Mucosa of stomach (tissue), 1 donor: ENCODE results near the gene ZFAND6.

Experiments used
- H3K27me3 ChIP-seq: one replicate; pipeline ENCODE4 v1.7.0; 2013; ENCODE audit warnings: mild to moderate bottlenecking, low read length; ENCODE audit not compliant: control insufficient read depth, insufficient read depth
- H3K36me3 ChIP-seq: one replicate; pipeline ENCODE4 v1.7.0; 2013; ENCODE audit warnings: low read length; ENCODE audit not compliant: control insufficient read depth, insufficient read depth
- H3K4me1 ChIP-seq: one replicate; pipeline ENCODE4 v1.7.0; 2013; ENCODE audit warnings: mild to moderate bottlenecking, low read length; ENCODE audit not compliant: control insufficient read depth, insufficient read depth
- H3K4me3 ChIP-seq: one replicate; pipeline ENCODE4 v1.7.0; 2013; ENCODE audit warnings: low read length
- H3K9ac ChIP-seq: one replicate; pipeline ENCODE4 v1.7.0; 2013; ENCODE audit warnings: mild to moderate bottlenecking, low read length, moderate library complexity
- H3K9me3 ChIP-seq: one replicate; pipeline ENCODE4 v1.7.0; 2013; ENCODE audit warnings: mild to moderate bottlenecking, low read length, moderate library complexity; ENCODE audit not compliant: control insufficient read depth
- donor health status: Pancreatic carcinoma.

ZFAND6 gene

DNA sequence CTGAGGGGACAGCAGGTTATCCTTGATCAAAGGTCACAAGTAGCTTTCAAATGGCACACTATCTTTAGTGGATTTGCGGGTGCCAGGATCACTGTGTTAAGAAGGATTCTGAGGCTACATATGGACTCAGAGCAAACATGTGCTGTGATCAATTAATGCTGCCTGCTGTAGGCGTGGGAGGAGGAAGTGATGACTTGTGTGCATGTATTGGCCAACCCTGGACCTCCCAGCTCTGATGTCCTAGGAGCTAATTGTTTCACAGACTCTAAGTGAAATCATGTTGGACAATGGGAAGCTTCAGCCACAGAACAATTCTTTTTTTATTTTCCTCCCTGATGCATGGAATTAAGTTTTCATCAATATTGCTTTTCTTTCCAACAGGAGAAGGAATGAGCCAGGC lies 117.7 kb downstream of the ZFAND6 start:
- H3K4me3 ChIP-seq, result no peak overlapping the region
- H3K4me1 ChIP-seq, result peaks cover 10% of the 10 kb centered on the region

DNA sequence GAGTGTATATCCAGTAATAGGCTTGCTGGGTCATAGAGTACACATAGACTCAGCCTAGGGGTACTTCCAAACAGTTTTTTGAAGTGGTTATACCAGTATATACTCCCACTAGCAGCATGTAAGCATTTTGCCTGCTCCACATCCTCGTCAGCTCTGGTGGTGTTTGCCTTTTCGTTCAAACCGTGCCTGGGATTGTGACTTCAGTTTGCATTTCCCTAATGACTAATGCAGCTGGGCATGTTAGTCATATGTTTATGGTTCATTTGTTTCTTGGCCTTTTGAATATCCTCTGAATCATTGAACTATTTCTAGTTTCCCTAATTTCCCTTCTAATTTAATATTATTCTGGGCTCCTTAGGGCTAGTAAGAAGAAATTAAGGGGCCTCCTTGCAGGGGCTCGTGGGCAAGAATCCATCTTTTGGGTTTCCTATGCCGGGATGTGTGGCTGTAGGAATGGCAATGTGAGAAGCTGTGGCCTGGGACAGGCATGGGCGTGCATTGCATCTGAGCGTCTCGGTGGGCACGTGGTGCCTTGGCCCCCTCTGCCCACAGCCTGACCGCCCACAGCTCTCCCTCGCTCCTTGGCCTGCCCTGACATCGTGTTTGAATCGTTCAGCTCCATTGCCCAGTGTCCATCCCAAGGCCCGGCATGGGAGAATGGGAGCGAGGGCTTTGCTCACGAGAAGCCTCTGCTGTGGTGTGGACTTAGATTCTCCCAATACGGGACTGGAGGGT lies 119.7 kb downstream of the ZFAND6 start:
- H3K4me3 ChIP-seq, result no peak overlapping the region

More for the DNA sequence above, 117.7 kb downstream of the ZFAND6 start:
- H3K27me3 ChIP-seq, result no peaks in the 10 kb centered on the region
- no peaks in the 10 kb centered on the region for H3K9me3 ChIP-seq
- no peak overlapping the region for H3K9ac ChIP-seq
- no peaks in the 10 kb centered on the region for H3K36me3 ChIP-seq

DNA sequence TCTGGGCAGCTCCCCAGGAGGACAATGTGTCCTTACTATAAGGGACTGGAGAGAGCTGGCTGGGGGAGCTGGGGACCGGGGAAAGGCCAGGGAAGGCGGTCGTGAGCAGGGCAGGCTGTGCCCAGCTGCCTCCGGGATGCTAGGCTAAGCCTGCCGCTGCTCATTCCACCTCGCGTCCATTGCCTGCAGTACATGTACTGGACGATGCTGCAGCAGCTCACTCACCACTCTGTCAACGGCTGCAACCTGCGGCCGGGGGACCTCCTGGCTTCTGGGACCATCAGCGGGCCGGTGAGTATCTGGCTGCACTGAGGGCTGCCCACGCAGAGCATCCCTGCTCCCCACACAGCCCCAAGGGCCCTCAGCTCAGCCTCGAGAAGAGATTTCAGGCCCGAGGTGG lies 120.5 kb downstream of the ZFAND6 start:
- no peak overlapping the region for H3K4me3 ChIP-seq
- H3K9ac ChIP-seq, result no peak overlapping the region
- no peaks in the 10 kb centered on the region for H3K9me3 ChIP-seq
- no peaks in the 10 kb centered on the region for H3K36me3 ChIP-seq
- H3K4me1 ChIP-seq, result peaks cover 10% of the 10 kb centered on the region
- H3K27me3 ChIP-seq, result no peaks in the 10 kb centered on the region

More for the DNA sequence above, 119.7 kb downstream of the ZFAND6 start:
- Histone ChIP-seq H3K9me3 (no peaks in the 10 kb centered on the region), H3K9ac (no peak overlapping the region), H3K36me3 (no peaks in the 10 kb centered on the region), H3K27me3 (no peaks in the 10 kb centered on the region), H3K4me1 (peaks cover 10% of the 10 kb centered on the region)

DNA sequence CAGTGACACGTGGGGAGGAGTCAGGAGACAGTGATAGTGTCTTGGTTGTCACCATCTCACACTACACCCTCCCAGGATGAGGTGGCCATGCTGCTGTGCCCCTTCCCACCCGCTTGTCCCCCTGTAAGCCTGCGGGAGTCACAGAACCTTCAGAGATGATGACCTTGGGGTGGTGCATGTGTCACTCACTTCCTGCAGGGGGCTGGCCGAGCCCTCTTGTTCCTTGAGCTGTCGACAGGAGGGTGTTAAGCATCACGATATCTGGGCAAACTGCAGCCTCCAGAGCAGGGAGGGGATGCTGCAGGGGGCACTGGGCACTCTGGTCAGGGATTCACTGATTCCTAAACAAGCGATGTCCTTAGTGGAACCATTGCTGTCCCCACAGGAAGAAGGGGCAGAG lies 121.0 kb downstream of the ZFAND6 start:
- peaks cover 10% of the 10 kb centered on the region for H3K4me1 ChIP-seq
- no peaks in the 10 kb centered on the region for H3K36me3 ChIP-seq
- no peak overlapping the region for H3K9ac ChIP-seq
- H3K4me3 ChIP-seq, result no peak overlapping the region
- no peaks in the 10 kb centered on the region for H3K27me3 ChIP-seq
- H3K9me3 ChIP-seq, result no peaks in the 10 kb centered on the region

DNA sequence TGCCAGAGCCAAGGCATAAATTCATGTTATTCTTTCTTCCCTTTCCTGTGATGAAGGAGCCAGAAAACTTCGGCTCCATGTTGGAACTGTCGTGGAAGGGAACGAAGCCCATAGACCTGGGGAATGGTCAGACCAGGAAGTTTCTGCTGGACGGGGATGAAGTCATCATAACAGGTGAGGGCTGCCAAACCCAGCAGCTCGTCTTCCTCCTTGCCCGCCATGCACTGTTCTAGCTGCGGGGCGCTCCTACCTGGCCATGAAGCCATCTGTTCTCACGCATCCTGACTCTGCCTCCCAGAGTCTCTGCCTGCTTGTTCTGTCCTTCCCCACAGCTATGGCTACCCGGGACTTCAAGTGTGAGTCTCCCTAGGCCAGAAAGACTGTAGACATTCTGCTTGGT lies 121.5 kb downstream of the ZFAND6 start:
- Histone ChIP-seq H3K36me3 (no peaks in the 10 kb centered on the region), H3K27me3 (no peaks in the 10 kb centered on the region)

DNA sequence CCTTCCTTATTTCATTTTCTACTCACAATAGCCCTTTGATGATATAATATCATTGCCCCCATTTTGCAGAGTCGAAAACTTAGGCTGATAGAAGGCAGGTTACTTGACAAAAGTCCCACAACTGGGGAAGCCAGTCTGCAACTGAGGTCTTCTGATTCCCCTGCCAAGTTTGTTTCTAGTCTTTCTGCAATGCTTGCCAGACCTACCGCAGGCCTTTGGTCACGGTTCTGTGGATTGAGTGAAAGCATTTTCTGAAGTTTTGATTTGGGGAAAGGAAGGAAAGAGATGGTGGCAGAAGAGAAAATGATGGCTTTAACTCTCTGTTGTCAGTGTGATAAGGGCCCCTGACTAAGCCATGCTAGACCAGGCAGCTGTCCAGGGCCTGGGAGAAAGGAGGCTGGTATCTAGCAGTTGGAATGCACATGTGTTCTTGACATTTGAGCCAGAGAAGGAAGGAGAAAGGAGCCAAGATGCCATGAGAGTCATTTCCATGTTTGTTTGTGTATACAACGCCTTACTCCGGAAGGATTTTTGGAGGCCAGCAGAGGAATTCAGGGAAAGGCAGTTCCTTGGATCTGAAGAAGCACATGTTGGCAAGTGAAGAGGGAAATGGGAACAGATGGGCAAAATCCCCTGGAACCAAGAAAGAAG lies 123.3 kb downstream of the ZFAND6 start:
- no peak overlapping the region for H3K9ac ChIP-seq
- no peak overlapping the region for H3K4me3 ChIP-seq

More for the DNA sequence above, 121.5 kb downstream of the ZFAND6 start:
- Histone ChIP-seq H3K9me3 (no peaks in the 10 kb centered on the region), H3K4me1 (peaks cover 10% of the 10 kb centered on the region), H3K9ac (no peak overlapping the region), H3K4me3 (no peak overlapping the region)

DNA sequence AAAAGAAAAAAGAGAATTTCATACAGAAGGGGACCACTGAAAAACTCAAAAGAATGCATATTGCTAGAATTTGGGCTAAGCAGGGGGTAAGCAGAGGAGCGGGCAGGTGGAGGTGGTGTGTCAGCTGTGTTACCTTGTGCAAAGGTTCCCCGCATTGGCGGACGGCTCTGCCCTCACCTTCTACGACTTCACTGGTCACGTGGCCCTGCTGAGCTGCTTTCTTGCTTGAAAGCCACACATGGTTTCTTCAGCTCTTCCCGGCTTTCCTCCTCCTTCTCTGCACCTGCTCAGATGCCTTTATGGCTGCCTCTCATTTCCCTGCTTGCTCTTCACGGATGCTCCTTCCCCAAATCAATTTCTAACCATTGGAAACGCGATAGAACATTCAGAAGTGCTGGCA lies 123.8 kb downstream of the ZFAND6 start:
- Histone ChIP-seq H3K9me3 (no peaks in the 10 kb centered on the region), H3K4me1 (peaks cover 6% of the 10 kb centered on the region), H3K4me3 (no peak overlapping the region), H3K27me3 (no peaks in the 10 kb centered on the region), H3K9ac (no peak overlapping the region), H3K36me3 (peaks cover 4% of the 10 kb centered on the region)

More for the DNA sequence above, 123.3 kb downstream of the ZFAND6 start:
- H3K27me3 ChIP-seq, result no peaks in the 10 kb centered on the region
- H3K4me1 ChIP-seq, result peaks cover 6% of the 10 kb centered on the region
- H3K36me3 ChIP-seq, result peaks cover 4% of the 10 kb centered on the region
- no peaks in the 10 kb centered on the region for H3K9me3 ChIP-seq

DNA sequence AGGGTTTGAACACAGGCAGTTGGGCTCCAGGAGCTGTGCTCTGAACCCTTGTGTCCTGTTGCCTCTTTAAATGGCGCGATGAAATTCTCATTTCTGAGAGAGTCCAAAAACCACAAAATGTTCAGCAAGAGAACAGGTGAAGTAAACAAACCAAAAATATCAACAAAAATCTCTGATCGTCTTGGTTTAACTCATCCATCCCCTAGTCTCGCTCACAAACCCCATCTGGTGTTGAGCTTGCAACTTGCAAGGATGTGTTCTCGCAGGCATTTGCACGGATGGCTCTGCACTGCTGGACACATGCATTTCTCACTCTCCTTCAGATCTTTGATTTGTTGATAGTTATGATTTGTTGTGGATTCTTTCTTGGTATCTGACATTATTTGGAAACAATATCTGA lies 124.4 kb downstream of the ZFAND6 start:
- Histone ChIP-seq H3K36me3 (peaks cover 4% of the 10 kb centered on the region), H3K9me3 (no peaks in the 10 kb centered on the region), H3K27me3 (no peaks in the 10 kb centered on the region), H3K4me3 (no peak overlapping the region), H3K4me1 (peaks cover 6% of the 10 kb centered on the region), H3K9ac (no peak overlapping the region)

DNA sequence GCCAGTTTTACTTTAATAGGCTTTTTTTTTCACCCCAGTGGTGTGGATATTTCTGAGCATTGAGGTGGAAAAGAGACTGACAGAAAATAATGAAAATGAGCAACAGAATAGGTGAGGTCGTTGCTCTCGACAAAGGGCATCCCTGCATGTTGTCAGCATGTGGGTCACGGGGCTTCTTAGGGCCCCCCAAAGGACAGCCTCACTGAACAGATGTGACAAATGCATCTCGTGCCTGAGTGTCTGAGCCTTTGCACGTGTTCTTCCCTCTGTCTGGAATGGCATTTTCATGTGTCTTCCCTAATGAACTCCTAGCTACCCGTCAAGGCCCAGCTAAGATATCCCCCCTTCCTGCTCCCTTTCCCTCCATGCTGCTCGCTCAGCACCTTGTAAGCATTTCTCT lies 125.1 kb downstream of the ZFAND6 start:
- Histone ChIP-seq H3K27me3 (no peaks in the 10 kb centered on the region), H3K4me3 (no peak overlapping the region), H3K9me3 (no peaks in the 10 kb centered on the region), H3K4me1 (peaks cover 2% of the 10 kb centered on the region), H3K36me3 (peaks cover 4% of the 10 kb centered on the region), H3K9ac (no peak overlapping the region)

DNA sequence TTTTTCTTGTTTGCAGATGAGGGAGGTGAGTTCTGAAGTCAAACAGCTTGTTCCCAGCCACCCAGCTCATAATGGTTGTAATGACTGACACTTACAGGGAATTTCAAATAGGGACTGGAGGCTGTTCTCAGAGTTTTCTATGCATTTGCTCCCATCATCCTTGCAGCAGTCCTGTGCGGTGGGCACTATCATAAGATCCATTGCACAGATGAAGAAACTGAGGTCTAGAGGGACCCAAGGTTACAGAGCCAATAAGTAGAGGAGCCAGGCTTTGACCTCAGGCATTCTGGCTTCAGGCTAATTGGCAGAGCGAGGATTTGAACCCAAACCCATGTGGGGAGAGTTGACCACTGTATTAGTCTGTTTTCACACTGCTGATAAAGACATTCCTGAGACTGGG lies 125.7 kb downstream of the ZFAND6 start:
- Histone ChIP-seq H3K27me3 (no peaks in the 10 kb centered on the region), H3K4me1 (no peaks in the 10 kb centered on the region), H3K9ac (no peak overlapping the region), H3K36me3 (peaks cover 4% of the 10 kb centered on the region), H3K4me3 (no peak overlapping the region), H3K9me3 (no peaks in the 10 kb centered on the region)

DNA sequence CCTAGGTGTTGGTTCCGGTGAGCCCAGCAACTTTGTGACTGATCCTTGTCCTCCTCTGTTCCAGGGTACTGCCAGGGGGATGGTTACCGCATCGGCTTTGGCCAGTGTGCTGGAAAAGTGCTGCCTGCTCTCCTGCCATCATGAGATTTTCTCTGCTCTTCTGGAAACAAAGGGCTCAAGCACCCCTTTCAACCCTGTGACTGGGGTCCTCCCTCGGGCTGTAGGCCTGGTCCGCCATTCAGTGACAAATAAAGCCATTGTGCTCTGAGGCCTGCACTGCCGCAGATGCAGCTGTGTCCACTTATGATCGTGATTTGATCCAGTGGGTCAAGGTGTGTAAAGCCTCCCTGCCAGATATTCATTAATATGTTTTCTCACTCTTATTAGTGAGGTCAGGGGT lies 126.6 kb downstream of the ZFAND6 start:
- no peaks in the 10 kb centered on the region for H3K27me3 ChIP-seq
- H3K36me3 ChIP-seq, result peaks cover 4% of the 10 kb centered on the region
- no peaks in the 10 kb centered on the region for H3K9me3 ChIP-seq
- no peak overlapping the region for H3K4me3 ChIP-seq
- no peak overlapping the region for H3K9ac ChIP-seq
- H3K4me1 ChIP-seq, result no peaks in the 10 kb centered on the region

DNA sequence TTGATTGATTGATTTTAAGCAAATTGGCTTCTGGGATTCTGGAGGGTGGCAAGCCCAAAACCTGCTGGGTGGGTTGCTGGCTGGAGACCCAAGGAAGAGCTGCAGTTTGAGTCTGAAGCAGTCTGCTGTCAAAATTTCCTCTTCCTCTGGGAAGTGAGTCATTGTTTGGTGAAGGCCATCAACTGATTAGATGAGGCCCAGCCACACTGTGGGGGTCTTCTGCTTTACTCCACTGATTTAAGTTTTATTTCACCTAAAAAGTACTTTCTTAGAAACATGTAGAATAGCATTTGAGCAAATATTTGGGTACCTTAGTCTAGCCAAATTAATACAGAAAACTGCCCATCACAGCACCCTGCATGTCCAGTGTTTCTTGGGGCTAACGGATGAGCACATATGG lies 127.1 kb downstream of the ZFAND6 start:
- Histone ChIP-seq H3K27me3 (no peaks in the 10 kb centered on the region), H3K36me3 (peaks cover 4% of the 10 kb centered on the region), H3K4me1 (no peaks in the 10 kb centered on the region), H3K4me3 (no peak overlapping the region), H3K9me3 (no peaks in the 10 kb centered on the region), H3K9ac (no peak overlapping the region)
